HG02678 (cell line): ENCODE results near the gene TALDO1.
"Not testable (repeated sequence)": the region's sequence is repeated elsewhere in the genome, so short reads cannot be mapped to it uniquely, and the experiment has no call there.

Experiments used
- ATAC-seq: cut with Tn5 transposase; IDR thresholded peaks from one replicate; pipeline ENCODE4 v1.9.1; 2021; ENCODE audit warnings: mild to moderate bottlenecking, moderate library complexity; ENCODE audit not compliant: unreplicated experiment

The TALDO1 gene

GRCh38 chr11:734541-734940 is 12.7 kb upstream of the TALDO1 start:
- ATAC-seq: not testable (repeated sequence)

GRCh38 chr11:737366-737765 is 9.9 kb upstream of the TALDO1 start:
- no peak for ATAC-seq

- ATAC-seq: not testable (repeated sequence)
These were observed 9.4 kb upstream of the TALDO1 start for GRCh38 chr11:737899-738298.

- ATAC-seq: no peak
These were observed 5.1 kb upstream of the TALDO1 start for GRCh38 chr11:742156-742546.

- ATAC-seq: no peak
These were observed 4.6 kb upstream of the TALDO1 start for GRCh38 chr11:742571-743201.

GRCh38 chr11:745428-745827 is 1.8 kb upstream of the TALDO1 start:
- no peak for ATAC-seq

- ATAC-seq: peak; percentile 26
These were observed 741 bp upstream of the TALDO1 start for GRCh38 chr11:746289-747157.

- no peak for ATAC-seq
These were observed 719 bp downstream of the TALDO1 start for GRCh38 chr11:748007-748359.

GRCh38 chr11:749731-750130 is 2.5 kb downstream of the TALDO1 start:
- ATAC-seq: no peak

GRCh38 chr11:760236-760635 is 13.0 kb downstream of the TALDO1 start:
- no peak for ATAC-seq

- no peak for ATAC-seq
These were observed 14.4 kb downstream of the TALDO1 start for GRCh38 chr11:761526-762108.

GRCh38 chr11:762421-763072 is 15.3 kb downstream of the TALDO1 start:
- ATAC-seq: no peak

- ATAC-seq: no peak
These were observed 15.8 kb downstream of the TALDO1 start for GRCh38 chr11:763073-763463.

GRCh38 chr11:763549-764321 is 16.5 kb downstream of the TALDO1 start:
- no peak for ATAC-seq

- no peak for ATAC-seq
These were observed 17.2 kb downstream of the TALDO1 start for GRCh38 chr11:764322-765024.

- peak; percentile 45 for ATAC-seq
These were observed 17.9 kb downstream of the TALDO1 start for GRCh38 chr11:765025-765801.

GRCh38 chr11:765802-766091 is 18.5 kb downstream of the TALDO1 start:
- no peak for ATAC-seq

- no peak for ATAC-seq
These were observed 19.1 kb downstream of the TALDO1 start for GRCh38 chr11:766106-766935.

GRCh38 chr11:766936-767210 is 19.6 kb downstream of the TALDO1 start:
- ATAC-seq: no peak
